HEK293T (cell line): ENCODE data around the gene SUPT16H.

Experiments used
- ELF4 ChIP-seq: fragments of 450-650 bp; IDR thresholded peaks from 2 replicates; pipeline ENCODE4 v1.6.1; 2017; ENCODE audit warnings: antibody characterized with exemption
- FOXK2 ChIP-seq: fragments of 450-650 bp; IDR thresholded peaks from 2 replicates; pipeline ENCODE4 v1.6.1; 2016; ENCODE audit warnings: mild to moderate bottlenecking
- FOXM1 ChIP-seq: fragments of 450-650 bp; IDR thresholded peaks from 2 replicates; pipeline ENCODE4 v1.6.1; 2017; ENCODE audit warnings: mild to moderate bottlenecking, borderline replicate concordance
- HDGF ChIP-seq: fragments of 450-650 bp; IDR thresholded peaks from 2 replicates; pipeline ENCODE4 v1.6.1; 2017; ENCODE audit warnings: antibody characterized with exemption, borderline replicate concordance
- NFRKB ChIP-seq: fragments of 450-650 bp; IDR thresholded peaks from 2 replicates; pipeline ENCODE4 v1.6.1; 2016; ENCODE audit warnings: mild to moderate bottlenecking, moderate library complexity
- SP1 ChIP-seq: fragments of 450-650 bp; IDR thresholded peaks from 2 replicates; pipeline ENCODE4 v1.6.1; 2017
- SUZ12 ChIP-seq: fragments of 450-650 bp; IDR thresholded peaks from 2 replicates; pipeline ENCODE4 v1.6.1; 2016; ENCODE audit warnings: mild to moderate bottlenecking
- TARDBP ChIP-seq: fragments of 450-650 bp; IDR thresholded peaks from 2 replicates; pipeline ENCODE4 v1.6.1; 2016
- ZNF384 ChIP-seq: fragments of 450-650 bp; IDR thresholded peaks from 2 replicates; pipeline ENCODE4 v1.6.1; 2016
- TF ChIP-seq, protein P1 (sequence below): fragments of 450-650 bp; IDR thresholded peaks from 2 replicates; pipeline ENCODE4 v1.6.1; 2016

GRCh38 chr14:21311614-21312013 lies 72.2 kb downstream of the SUPT16H start:
- TF ChIP-seq TARDBP = no peak
- TF ChIP-seq FOXK2 = no peak
- TF ChIP-seq FOXM1 = no peak
- no peak for TF ChIP-seq HDGF
- no peak for TF ChIP-seq SP1
- no peak for TF ChIP-seq ELF4
- no peak for TF ChIP-seq NFRKB
- no peak for TF ChIP-seq SUZ12
- no peak for TF ChIP-seq ZNF384
- TF ChIP-seq, protein P1, sequence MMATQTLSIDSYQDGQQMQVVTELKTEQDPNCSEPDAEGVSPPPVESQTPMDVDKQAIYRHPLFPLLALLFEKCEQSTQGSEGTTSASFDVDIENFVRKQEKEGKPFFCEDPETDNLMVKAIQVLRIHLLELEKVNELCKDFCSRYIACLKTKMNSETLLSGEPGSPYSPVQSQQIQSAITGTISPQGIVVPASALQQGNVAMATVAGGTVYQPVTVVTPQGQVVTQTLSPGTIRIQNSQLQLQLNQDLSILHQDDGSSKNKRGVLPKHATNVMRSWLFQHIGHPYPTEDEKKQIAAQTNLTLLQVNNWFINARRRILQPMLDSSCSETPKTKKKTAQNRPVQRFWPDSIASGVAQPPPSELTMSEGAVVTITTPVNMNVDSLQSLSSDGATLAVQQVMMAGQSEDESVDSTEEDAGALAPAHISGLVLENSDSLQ = peak; percentile 34; the same call in 1 of the 2 replicates
